B cell (primary cell): ENCODE results near the gene CEP55. TPM values are rescaled to one million over a fixed set of nuclear protein-coding genes. Genes with fewer than 3 reads are reported as not detected.

Source experiments
- ATAC-seq: fragments of 200-7000 bp; cut with Tn5 transposase; one replicate; pipeline ENCODE4 v1.10.0; 2021; ENCODE audit warnings: low read depth, mild to moderate bottlenecking, moderate number of reproducible peaks, moderate library complexity
- CTCF ChIA-PET: fragments of 350-600 bp; sonication (Branson Sonifier 250); formaldehyde crosslinking; loops from one replicate; lab custom pipeline; 2021; ENCODE audit warnings: antibody characterized with exemption, inconsistent platforms; lab: Charles Lee
- POLR2A ChIA-PET: fragments of 350-600 bp; sonication (Branson Sonifier 250); formaldehyde crosslinking; loops from one replicate; lab custom pipeline; 2021; ENCODE audit warnings: antibody characterized with exemption; lab: Charles Lee
- DNase-seq: peaks from one replicate; pipeline ENCODE4 v3.0.0; 2013
- H2AFZ ChIP-seq: 2 replicates; pipeline ENCODE4 v1.6.1; 2012; ENCODE audit warnings: mild to moderate bottlenecking, low read depth, low read length; ENCODE audit not compliant: insufficient read depth, poor library complexity, severe bottlenecking
- H3K27ac ChIP-seq, 2 donors: 1 replicate in 1 of 2; 2 replicates in 1 of 2; pipeline ENCODE4 v1.5.1; 2012 to 2013; ENCODE audit warnings: low read length in 2 of 2, mild to moderate bottlenecking in 2 of 2, moderate library complexity in 1 of 2
- H3K27me3 ChIP-seq, 4 experiments: fragments of 200-600 bp in 1 of 4; sonication (generic) in 1 of 4; replicated peaks in 1 of 4; 1 replicate in 2 of 4; 2 replicates in 2 of 4; pipeline versions ENCODE4 v1.6.1 to v1.7.0; 2013 to 2016; ENCODE audit warnings: low read length in 3 of 4, mild to moderate bottlenecking in 2 of 4, mixed read lengths in 1 of 4, moderate library complexity in 1 of 4; ENCODE audit not compliant: insufficient read depth in 4 of 4, control insufficient read depth in 3 of 4; ENCODE audit errors: control extremely low read depth in 1 of 4
- H3K36me3 ChIP-seq, 2 experiments: replicated peaks in 1 of 2; 1 replicate in 1 of 2; 2 replicates in 1 of 2; pipeline versions ENCODE4 v1.6.1 to v1.7.1; 2013; ENCODE audit warnings: low read length in 1 of 2; ENCODE audit not compliant: insufficient read depth in 2 of 2, control insufficient read depth in 1 of 2; ENCODE audit errors: control extremely low read depth in 1 of 2, extremely low read depth in 1 of 2
- H3K4me1 ChIP-seq, 2 donors: fragments of 200-600 bp in 1 of 2; sonication (generic) in 1 of 2; 1 replicate in 1 of 2; 2 replicates in 1 of 2; pipeline versions ENCODE4 v1.5.1 to v1.6.1; 2013 to 2017; ENCODE audit warnings: low read length in 2 of 2; ENCODE audit not compliant: control insufficient read depth in 2 of 2, insufficient read depth in 2 of 2
- H3K4me2 ChIP-seq: replicated peaks from 2 replicates; pipeline ENCODE3; 2012; ENCODE audit warnings: mild to moderate bottlenecking, low read depth, low read length; ENCODE audit not compliant: poor library complexity, severe bottlenecking
- H3K4me3 ChIP-seq, 5 experiments: fragments of 200-600 bp in 1 of 5; sonication (generic) in 1 of 5; 1 replicate in 3 of 5; 2 replicates in 2 of 5; pipeline versions ENCODE4 v1.5.1 to v1.7.0; 2011 to 2016; ENCODE audit warnings: low read length in 4 of 5, mild to moderate bottlenecking in 4 of 5, low read depth in 2 of 5, control low read depth in 1 of 5, moderate library complexity in 1 of 5; ENCODE audit not compliant: insufficient read depth in 1 of 5; ENCODE audit errors: control extremely low read depth in 1 of 5, extremely low read depth in 1 of 5
- H3K79me2 ChIP-seq: fragments of 200-600 bp; sonication (generic); one replicate; pipeline ENCODE4 v1.6.0; 2016; ENCODE audit warnings: low read length; ENCODE audit not compliant: control insufficient read depth, insufficient read depth
- H3K9ac ChIP-seq: fragments of 200-600 bp; sonication (generic); 2 replicates; pipeline ENCODE4 v1.6.1; 2017; ENCODE audit warnings: mild to moderate bottlenecking, low read length, moderate library complexity
- H3K9me3 ChIP-seq, 3 donors: one replicate each; pipeline versions ENCODE4 v1.6.1 to v1.7.1; 2013; ENCODE audit warnings: low read length in 2 of 3; ENCODE audit not compliant: control insufficient read depth in 2 of 3, insufficient read depth in 1 of 3; ENCODE audit errors: control extremely low read depth in 1 of 3
- H4K20me1 ChIP-seq: 2 replicates; pipeline ENCODE4 v1.6.0; 2012; ENCODE audit warnings: mild to moderate bottlenecking, low read length; ENCODE audit not compliant: insufficient read depth, control insufficient read depth, poor library complexity, severe bottlenecking
- H3K27ac Mint-ChIP-seq: one replicate; pipeline ENCODE4 v1.8.0; 2021; ENCODE audit warnings: mixed read lengths
- H3K27me3 Mint-ChIP-seq: one replicate; pipeline ENCODE4 v1.8.0; 2021; ENCODE audit warnings: mixed read lengths
- H3K4me1 Mint-ChIP-seq: one replicate; pipeline ENCODE4 v1.8.0; 2021; ENCODE audit warnings: mixed read lengths
- H3K4me3 Mint-ChIP-seq: one replicate; pipeline ENCODE4 v1.8.0; 2021; ENCODE audit warnings: mixed read lengths
- H3K9me3 Mint-ChIP-seq: one replicate; pipeline ENCODE4 v1.8.0; 2022; ENCODE audit warnings: mixed read lengths; ENCODE audit not compliant: insufficient read depth
- EZH2 ChIP-seq: IDR thresholded peaks from 2 replicates; pipeline ENCODE4 v1.6.1; 2012; ENCODE audit warnings: borderline replicate concordance, low read depth, mild to moderate bottlenecking, moderate library complexity, low read length; ENCODE audit not compliant: insufficient read depth, poor library complexity, severe bottlenecking
- WGBS: methylation state at CpG from one replicate; pipeline ENCODE4 v1.1.5; 2013; ENCODE audit warnings: missing lambda C conversion rate; ENCODE audit not compliant: insufficient coverage; 5-methylcytosine and 5-hydroxymethylcytosine counted together
- intact Hi-C: fragments of 100-400 bp; cut with micrococcal nuclease; formaldehyde crosslinking; loops from one replicate; pipeline ENCODE4 v1.10.0; 2022
- polyA plus RNA-seq: library from polyadenylated mRNA; depleted of rRNA; stranded (reverse); fragments of >200 nt; gene quantifications from 2 replicates; pipeline ENCODE4 v1.2.3, GENCODE V29; 2012
- total RNA-seq, 2 donors: library from RNA; stranded (reverse); fragments of 120-200 nt in 1 of 2; gene quantifications; 1 replicate in 1 of 2; 2 replicates in 1 of 2; pipeline versions ENCODE4 v1.2.3 to v1.2.4, GENCODE V29; 2013 to 2022
- TF ChIP-seq, protein P1 (sequence below): fragments of 200-600 bp; IDR thresholded peaks from one replicate; pipeline ENCODE4 v1.8.0; 2022; ENCODE audit warnings: antibody characterized with exemption, mild to moderate bottlenecking

The CEP55 gene
- total and polyA plus RNA-seq, 2 donors (not counting 1 experiment from before 2014, with no cell fraction given): 0.12 to 0.27 TPM

GRCh38 chr10:93469454-93469853 lies 27.0 kb upstream of the CEP55 start:
- ATAC-seq: no peak
- H3K27ac ChIP-seq: no peak overlapping the region
- Mint-ChIP-seq H3K9me3 (no peaks in the 10 kb centered on the region), H3K4me3 (no peak overlapping the region), H3K4me1 (peaks cover 3% of the 10 kb centered on the region), H3K27ac (no peak overlapping the region), H3K27me3 (no peaks in the 10 kb centered on the region)
- intact Hi-C loops: no loop called here
- no peaks in the 10 kb centered on the region for H3K27me3 ChIP-seq
- H3K4me1 ChIP-seq: no peaks in the 10 kb centered on the region
- H3K36me3 ChIP-seq: no peaks in the 10 kb centered on the region
- TF ChIP-seq, protein P1, sequence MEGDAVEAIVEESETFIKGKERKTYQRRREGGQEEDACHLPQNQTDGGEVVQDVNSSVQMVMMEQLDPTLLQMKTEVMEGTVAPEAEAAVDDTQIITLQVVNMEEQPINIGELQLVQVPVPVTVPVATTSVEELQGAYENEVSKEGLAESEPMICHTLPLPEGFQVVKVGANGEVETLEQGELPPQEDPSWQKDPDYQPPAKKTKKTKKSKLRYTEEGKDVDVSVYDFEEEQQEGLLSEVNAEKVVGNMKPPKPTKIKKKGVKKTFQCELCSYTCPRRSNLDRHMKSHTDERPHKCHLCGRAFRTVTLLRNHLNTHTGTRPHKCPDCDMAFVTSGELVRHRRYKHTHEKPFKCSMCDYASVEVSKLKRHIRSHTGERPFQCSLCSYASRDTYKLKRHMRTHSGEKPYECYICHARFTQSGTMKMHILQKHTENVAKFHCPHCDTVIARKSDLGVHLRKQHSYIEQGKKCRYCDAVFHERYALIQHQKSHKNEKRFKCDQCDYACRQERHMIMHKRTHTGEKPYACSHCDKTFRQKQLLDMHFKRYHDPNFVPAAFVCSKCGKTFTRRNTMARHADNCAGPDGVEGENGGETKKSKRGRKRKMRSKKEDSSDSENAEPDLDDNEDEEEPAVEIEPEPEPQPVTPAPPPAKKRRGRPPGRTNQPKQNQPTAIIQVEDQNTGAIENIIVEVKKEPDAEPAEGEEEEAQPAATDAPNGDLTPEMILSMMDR: no peak
- no peak for TF ChIP-seq EZH2
- no peaks in the 10 kb centered on the region for H3K79me2 ChIP-seq
- H3K9me3 ChIP-seq: no peaks in the 10 kb centered on the region
- no peak overlapping the region for H3K9ac ChIP-seq
- no peak for DNase-seq
- ChIA-PET POLR2A (no interaction called here), CTCF (interaction anchor here (0.7 to 1.9 kb wide), 2 partner anchors 13 to 452 kb away, joined by 3 to 9 read pairs; partner anchors contain the start of gene MYOF)
- H3K4me2 ChIP-seq: no peak overlapping the region
- no peak overlapping the region for H2AFZ ChIP-seq
- no peaks in the 10 kb centered on the region for H4K20me1 ChIP-seq
- H3K4me3 ChIP-seq: no peak overlapping the region
- 88% methylated on average over 3 of the region's 3 CpGs for WGBS

- H4K20me1 ChIP-seq: no peaks in the 10 kb centered on the region
- intact Hi-C loops: no loop called here
- no peaks in the 10 kb centered on the region for H3K27me3 ChIP-seq
- Mint-ChIP-seq H3K9me3 (no peaks in the 10 kb centered on the region), H3K4me3 (no peak overlapping the region), H3K27me3 (no peaks in the 10 kb centered on the region), H3K4me1 (no peaks in the 10 kb centered on the region), H3K27ac (no peak overlapping the region)
- no peaks in the 10 kb centered on the region for H3K4me1 ChIP-seq
- no peak overlapping the region for H3K27ac ChIP-seq
- DNase-seq: no peak
- no peaks in the 10 kb centered on the region for H3K36me3 ChIP-seq
- no peaks in the 10 kb centered on the region for H3K79me2 ChIP-seq
- TF ChIP-seq EZH2: no peak
- TF ChIP-seq, protein P1: no peak
- WGBS: 81% methylated on average over 3 of the region's 5 CpGs
- no peak overlapping the region for H3K4me3 ChIP-seq
- H2AFZ ChIP-seq: no peak overlapping the region
- no peak overlapping the region for H3K4me2 ChIP-seq
- CTCF ChIA-PET: interaction anchor here (1.0 to 3.3 kb wide), 2 partner anchors 11 to 95 kb away, joined by 4 to 14 read pairs; partner anchors contain the start of gene MYOF
- H3K9ac ChIP-seq: no peak overlapping the region
- POLR2A ChIA-PET: no interaction called here
- H3K9me3 ChIP-seq: no peaks in the 10 kb centered on the region
- no peak for ATAC-seq
Measured at GRCh38 chr10:93471110-93471651, 25.2 kb upstream of the CEP55 start.
